Measurements from ENCODE around the gene DIAPH2. TPM values are rescaled to one million over a fixed set of nuclear protein-coding genes. Genes with fewer than 3 reads are reported as not detected.

DIAPH2 gene
- polyA plus RNA-seq, 12 donors: 8.0 to 13.0 (median 9.7) TPM; not detected in 1

GRCh38 chrX:97479106-97479890 is 794.7 kb downstream of the DIAPH2 start:
- no peak for DNase-seq

DNA sequence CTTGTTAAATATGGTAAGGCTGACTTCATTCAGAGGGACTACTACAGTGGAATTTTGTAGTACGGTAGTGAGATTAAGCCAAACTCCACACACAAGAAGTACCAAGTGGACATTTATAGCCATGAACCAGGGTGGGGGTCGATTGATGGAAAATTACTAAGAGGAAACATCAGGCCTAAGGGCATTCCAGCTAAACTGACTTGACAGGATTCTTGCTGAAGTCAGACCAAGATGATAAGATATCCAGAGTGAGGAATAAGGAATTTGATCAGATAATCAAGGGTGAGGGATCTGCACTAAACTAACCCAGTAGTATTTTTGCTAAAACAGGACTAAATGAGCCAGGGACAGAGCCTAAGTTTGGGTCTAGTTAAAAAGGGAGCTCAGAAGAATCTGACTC is 796.6 kb downstream of the DIAPH2 start:
- no peak for DNase-seq

GRCh38 chrX:97482666-97483300 is 798.1 kb downstream of the DIAPH2 start:
- DNase-seq: no peak

- DNase-seq: no peak
These were observed 806.0 kb downstream of the DIAPH2 start for GRCh38 chrX:97490656-97491055.

GRCh38 chrX:97494756-97495372 is 810.2 kb downstream of the DIAPH2 start:
- DNase-seq: no peak

- no peak for DNase-seq
These were observed 813.5 kb downstream of the DIAPH2 start for GRCh38 chrX:97498093-97498492.

- DNase-seq: no peak
These were observed 819.8 kb downstream of the DIAPH2 start for GRCh38 chrX:97504431-97504830.

- no peak for DNase-seq
These were observed 833.1 kb downstream of the DIAPH2 start for GRCh38 chrX:97517763-97518162.

DNA sequence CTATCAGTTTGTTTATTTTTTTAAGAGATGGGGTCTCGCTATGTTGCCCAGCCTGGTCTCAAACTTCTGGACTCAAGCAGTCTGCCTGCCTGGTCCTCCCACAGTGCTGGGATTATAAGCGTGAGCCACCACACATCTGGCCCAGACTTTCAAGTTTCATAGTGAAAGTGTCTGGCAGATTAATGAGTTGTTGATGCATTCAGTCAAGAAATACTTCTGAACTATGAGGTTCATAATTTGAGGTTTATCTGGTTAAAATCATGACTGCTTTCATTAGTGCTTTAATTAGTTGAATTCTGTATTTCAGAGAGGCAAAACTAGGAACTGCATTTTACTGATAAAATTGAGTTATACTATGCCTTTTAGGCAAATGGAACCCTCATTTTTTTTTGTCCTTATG is 837.7 kb downstream of the DIAPH2 start:
- no peak for DNase-seq

GRCh38 chrX:97524340-97524739 is 839.7 kb downstream of the DIAPH2 start:
- no peak for DNase-seq

- DNase-seq: no peak
These were observed 840.4 kb downstream of the DIAPH2 start for GRCh38 chrX:97524997-97525396.

- DNase-seq: no peak
These were observed 841.3 kb downstream of the DIAPH2 start for GRCh38 chrX:97525981-97526380.

- DNase-seq: no peak
These were observed 843.1 kb downstream of the DIAPH2 start for GRCh38 chrX:97527725-97528124.

- DNase-seq: no peak
These were observed 845.0 kb downstream of the DIAPH2 start for GRCh38 chrX:97529536-97530200.

DNA sequence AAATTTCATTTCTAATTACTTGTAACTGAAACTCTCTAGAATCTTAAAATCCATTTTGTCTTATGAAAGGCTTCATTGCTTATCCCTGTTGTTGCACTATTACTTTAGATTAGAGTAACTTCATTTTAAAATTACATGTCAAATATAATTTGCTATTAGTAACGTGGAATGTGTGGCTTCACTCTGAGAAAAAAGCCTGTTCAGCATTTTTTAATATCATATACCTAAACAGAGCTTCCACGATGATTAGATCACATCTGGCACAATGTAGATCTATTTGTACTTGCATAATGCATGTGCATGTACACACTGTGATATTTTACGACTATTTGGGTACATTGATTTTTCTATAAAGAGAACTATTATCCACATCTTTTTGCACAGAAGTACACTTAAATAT is 847.2 kb downstream of the DIAPH2 start:
- no peak for DNase-seq

DNA sequence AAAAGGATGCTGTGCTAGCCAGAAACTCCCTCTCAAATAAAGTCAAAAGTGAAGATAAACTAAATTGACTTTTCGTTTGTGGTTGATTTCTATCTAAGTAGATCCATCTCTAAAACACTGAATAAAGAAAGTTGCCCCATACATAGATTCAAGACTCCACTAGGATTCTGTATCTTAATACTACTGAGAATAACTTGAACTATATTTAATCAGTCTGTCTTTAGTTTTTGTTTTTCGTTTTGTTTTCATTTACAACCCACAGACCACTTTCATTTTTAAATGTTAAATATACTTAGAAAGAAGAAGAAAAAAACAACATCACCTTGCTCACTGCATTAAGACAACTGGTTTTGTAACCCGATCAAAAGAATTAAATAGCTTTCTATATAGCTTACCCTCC is 854.1 kb downstream of the DIAPH2 start:
- DNase-seq: no peak

DNA sequence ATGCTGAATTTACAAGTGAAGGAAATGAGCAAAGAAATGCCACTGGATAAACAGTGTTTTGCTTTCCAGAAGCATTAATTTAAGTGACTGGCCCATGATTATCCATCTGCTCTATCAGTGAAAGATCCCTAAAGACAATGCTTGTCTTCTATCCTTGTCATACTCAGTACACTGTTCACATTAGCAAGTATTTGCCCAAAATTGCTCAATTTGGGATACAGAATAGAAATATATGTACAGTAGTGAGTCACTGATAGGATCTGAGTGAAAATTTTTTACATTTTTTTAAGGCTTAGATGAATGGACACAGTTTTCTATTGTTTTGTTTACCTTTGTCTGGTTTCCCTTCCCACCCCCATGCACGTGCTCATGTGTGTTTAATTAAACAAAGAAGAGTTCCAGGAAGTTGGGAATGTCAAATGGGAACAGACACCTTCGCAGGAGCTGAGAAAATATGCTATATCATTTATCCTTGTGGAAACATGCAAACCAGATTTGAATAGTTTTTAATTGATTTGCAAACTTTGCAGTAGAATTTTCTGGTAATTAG is 855.4 kb downstream of the DIAPH2 start:
- DNase-seq: no peak

DNA sequence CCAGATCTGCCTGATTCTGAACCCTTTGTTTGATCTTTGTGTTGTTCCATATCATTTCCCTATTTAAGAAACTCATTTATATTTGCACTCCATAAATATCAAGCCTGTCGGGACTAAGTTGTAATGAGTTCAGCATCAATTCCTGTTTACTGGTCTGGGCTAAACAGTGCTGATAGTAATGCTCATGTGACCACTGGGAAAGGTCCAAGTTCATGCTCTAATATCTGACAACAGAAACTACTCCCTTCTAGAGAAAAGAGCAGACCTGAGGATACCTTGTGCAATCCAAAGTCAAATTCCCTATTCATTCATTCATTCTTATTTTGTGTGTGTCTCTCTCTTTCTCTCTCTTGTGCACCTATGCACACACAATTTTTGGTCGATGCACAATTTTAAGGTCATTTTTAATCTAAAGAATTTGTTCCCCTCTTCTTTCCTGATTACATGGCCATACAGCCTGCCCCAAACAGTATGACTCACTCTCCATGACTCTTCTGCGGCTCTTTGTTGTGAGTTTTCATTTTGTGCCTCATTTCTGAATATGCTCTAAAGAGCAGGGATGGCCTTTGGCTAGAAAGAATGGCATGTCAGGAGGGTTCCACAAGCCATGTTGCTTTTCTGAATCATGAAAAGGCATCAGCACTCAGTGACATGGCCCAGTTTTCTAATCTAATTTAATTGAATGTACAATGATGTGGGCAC is 863.4 kb downstream of the DIAPH2 start:
- DNase-seq: no peak

DNA sequence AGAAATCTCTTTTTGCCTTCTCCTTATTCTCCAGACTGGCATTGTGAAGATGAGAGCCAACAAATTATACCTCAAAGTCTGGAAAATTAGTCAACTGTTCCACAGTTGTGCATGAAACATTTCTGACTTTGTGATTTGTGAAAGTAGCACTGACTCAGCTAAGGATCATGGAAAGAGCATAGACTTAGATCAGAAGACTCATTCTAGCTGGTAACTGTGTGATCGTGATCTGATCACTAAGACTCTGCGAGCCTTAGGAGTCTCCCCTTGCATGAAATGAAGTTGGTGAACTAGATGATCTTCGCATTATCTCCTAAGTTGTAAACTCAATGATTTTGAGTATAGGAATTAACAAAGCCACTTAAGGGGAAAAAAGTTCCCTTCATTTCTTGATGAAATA is 867.2 kb downstream of the DIAPH2 start:
- no peak for DNase-seq

GRCh38 chrX:97553833-97554232 is 869.2 kb downstream of the DIAPH2 start:
- no peak for DNase-seq

DNA sequence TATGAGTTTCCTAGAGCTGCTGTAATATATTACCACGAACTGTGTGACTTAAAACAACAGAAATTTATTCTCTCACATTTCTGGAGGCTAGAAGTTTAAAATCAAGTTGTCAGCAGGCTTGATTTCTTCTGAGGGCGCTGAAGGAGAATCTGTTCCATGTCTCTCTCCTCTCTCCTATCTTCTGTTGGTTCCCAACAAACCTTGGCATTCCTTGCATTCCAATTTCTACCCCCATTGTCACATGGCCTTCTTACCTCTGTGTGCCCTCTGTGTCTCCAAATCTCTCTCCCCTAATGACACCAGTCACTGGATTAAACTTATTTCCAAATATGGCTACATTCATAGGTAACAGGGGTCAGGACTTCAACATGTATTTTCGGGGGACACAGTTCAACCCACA is 871.7 kb downstream of the DIAPH2 start:
- DNase-seq: no peak
